Fibroblast of lung (primary cell): ENCODE data around the gene CDRT15. TPM values are rescaled to one million over a fixed set of nuclear protein-coding genes. Genes with fewer than 3 reads are reported as not detected.

Experiments used
- DNase-seq, 2 donors: peaks; one replicate each; pipeline versions ENCODE4 v3.0.0 to v3.0.0-alpha.2; 2010; ENCODE audit warnings: low read depth in 2 of 2
- H2AFZ ChIP-seq: 2 replicates; pipeline ENCODE4 v1.5.1; 2012; ENCODE audit warnings: low read length, control low read depth, inconsistent platforms
- H3K27ac ChIP-seq: 2 replicates; pipeline ENCODE4 v1.5.1; 2011; ENCODE audit warnings: low read length, control low read depth; ENCODE audit not compliant: insufficient read depth
- H3K27me3 ChIP-seq: 2 replicates; pipeline ENCODE4 v1.5.1; 2011; ENCODE audit warnings: mild to moderate bottlenecking, low read length; ENCODE audit not compliant: control insufficient read depth, insufficient read depth
- H3K36me3 ChIP-seq: 2 replicates; pipeline ENCODE4 v1.5.1; 2011; ENCODE audit warnings: low read length; ENCODE audit not compliant: control insufficient read depth, insufficient read depth
- H3K4me1 ChIP-seq: 2 replicates; pipeline ENCODE4 v1.5.1; 2011; ENCODE audit warnings: low read length; ENCODE audit not compliant: control insufficient read depth, insufficient read depth; ENCODE audit errors: extremely low read depth
- H3K4me2 ChIP-seq: 2 replicates; pipeline ENCODE4 v1.5.1; 2011; ENCODE audit warnings: low read length, control low read depth; ENCODE audit not compliant: insufficient read depth; ENCODE audit errors: extremely low read depth
- H3K4me3 ChIP-seq, 4 experiments: fragments of 200-600 bp in 1 of 4; sonication (generic) in 1 of 4; replicated peaks in 1 of 4; 2 replicates each; pipeline ENCODE4 v1.5.1; 2011 to 2016; ENCODE audit warnings: low read length in 4 of 4, low read depth in 3 of 4, mild to moderate bottlenecking in 3 of 4, control low read depth in 2 of 4, inconsistent platforms in 1 of 4, mixed read lengths in 1 of 4; ENCODE audit not compliant: insufficient read depth in 1 of 4; ENCODE audit errors: control extremely low read depth in 1 of 4
- H3K79me2 ChIP-seq: 2 replicates; pipeline ENCODE4 v1.5.1; 2012; ENCODE audit warnings: mild to moderate bottlenecking, low read length, inconsistent platforms; ENCODE audit not compliant: control insufficient read depth, insufficient read depth
- H3K9ac ChIP-seq: 2 replicates; pipeline ENCODE4 v1.5.1; 2011; ENCODE audit warnings: mild to moderate bottlenecking, low read length, control low read depth; ENCODE audit not compliant: insufficient read depth
- H3K9me3 ChIP-seq: 2 replicates; pipeline ENCODE4 v1.5.1; 2012; ENCODE audit warnings: low read depth, low read length; ENCODE audit not compliant: control insufficient read depth, insufficient read depth
- H4K20me1 ChIP-seq: 2 replicates; pipeline ENCODE4 v1.5.1; 2011; ENCODE audit warnings: low read length; ENCODE audit not compliant: control insufficient read depth, insufficient read depth; ENCODE audit errors: extremely low read depth
- EZH2 ChIP-seq: IDR thresholded peaks from 2 replicates; pipeline ENCODE4 v1.5.1; 2012; ENCODE audit warnings: low read length, control low read depth, mild to moderate bottlenecking; ENCODE audit errors: missing control alignments
- polyA plus RNA-seq, 2 donors: library from polyadenylated mRNA; depleted of rRNA in 1 of 2; stranded (reverse) in 1 of 2; unstranded in 1 of 2; fragments of >200 nt; gene quantifications; 2 replicates each; pipeline ENCODE4 v1.2.1, GENCODE V29; 2011 to 2012; ENCODE audit warnings: missing spikeins in 1 of 2
- total RNA-seq: library from RNA; depleted of rRNA; stranded (reverse); fragments of >200 nt; gene quantifications from 2 replicates; pipeline ENCODE4 v1.2.1, GENCODE V29; 2014
- TF ChIP-seq, protein P1 (sequence below), 2 donors: IDR thresholded peaks in 1 of 2; conservative IDR thresholded peaks in 1 of 2; 1 replicate in 1 of 2; 2 replicates in 1 of 2; pipeline ENCODE4 v1.5.1; 2011 to 2012; ENCODE audit warnings: low read length in 2 of 2, control low read depth in 1 of 2, inconsistent platforms in 1 of 2, low read depth in 1 of 2, mild to moderate bottlenecking in 1 of 2

CDRT15 gene
- total and polyA plus RNA-seq, 2 donors (not counting 1 experiment from before 2014, with no cell fraction given) = not detected

DNA sequence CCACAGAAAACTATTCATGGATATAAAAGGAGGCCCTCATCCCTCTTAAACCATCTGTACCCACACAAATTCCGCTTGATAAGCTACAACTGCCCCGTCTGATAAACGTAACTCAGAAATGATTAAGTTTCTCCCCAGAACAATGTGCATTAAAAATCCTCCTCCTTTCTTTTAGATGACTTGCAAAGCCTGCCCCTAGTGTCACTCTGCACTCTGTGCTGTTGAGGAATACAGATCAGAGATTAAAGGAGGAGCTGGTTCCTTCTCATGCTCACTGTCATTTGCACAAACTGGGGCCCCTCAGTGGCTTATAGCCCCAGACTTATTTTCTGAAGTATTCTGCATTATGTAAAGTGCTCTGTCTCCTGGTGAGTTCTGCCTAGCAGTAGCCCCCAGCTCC is 33.3 kb downstream of the CDRT15 start:
- Histone ChIP-seq H2AFZ (no peak overlapping the region), H3K27ac (no peak overlapping the region), H3K4me2 (no peak overlapping the region), H3K9me3 (no peaks in the 10 kb centered on the region), H3K36me3 (no peaks in the 10 kb centered on the region), H4K20me1 (no peaks in the 10 kb centered on the region), H3K79me2 (no peaks in the 10 kb centered on the region), H3K9ac (no peak overlapping the region), H3K4me1 (no peaks in the 10 kb centered on the region), H3K27me3 (no peaks in the 10 kb centered on the region), H3K4me3 (no peak overlapping the region)
- DNase-seq = peak in 1 of 2 donors; percentile 9
- TF ChIP-seq, protein P1, sequence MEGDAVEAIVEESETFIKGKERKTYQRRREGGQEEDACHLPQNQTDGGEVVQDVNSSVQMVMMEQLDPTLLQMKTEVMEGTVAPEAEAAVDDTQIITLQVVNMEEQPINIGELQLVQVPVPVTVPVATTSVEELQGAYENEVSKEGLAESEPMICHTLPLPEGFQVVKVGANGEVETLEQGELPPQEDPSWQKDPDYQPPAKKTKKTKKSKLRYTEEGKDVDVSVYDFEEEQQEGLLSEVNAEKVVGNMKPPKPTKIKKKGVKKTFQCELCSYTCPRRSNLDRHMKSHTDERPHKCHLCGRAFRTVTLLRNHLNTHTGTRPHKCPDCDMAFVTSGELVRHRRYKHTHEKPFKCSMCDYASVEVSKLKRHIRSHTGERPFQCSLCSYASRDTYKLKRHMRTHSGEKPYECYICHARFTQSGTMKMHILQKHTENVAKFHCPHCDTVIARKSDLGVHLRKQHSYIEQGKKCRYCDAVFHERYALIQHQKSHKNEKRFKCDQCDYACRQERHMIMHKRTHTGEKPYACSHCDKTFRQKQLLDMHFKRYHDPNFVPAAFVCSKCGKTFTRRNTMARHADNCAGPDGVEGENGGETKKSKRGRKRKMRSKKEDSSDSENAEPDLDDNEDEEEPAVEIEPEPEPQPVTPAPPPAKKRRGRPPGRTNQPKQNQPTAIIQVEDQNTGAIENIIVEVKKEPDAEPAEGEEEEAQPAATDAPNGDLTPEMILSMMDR (conservative IDR thresholded peaks at IDR 0.05 in 1 of 2, IDR thresholded peaks at IDR 0.05 in 1 of 2; ENCODE audit: low read depth in 1 of 2, low read length in 2 of 2) = peak in 1 of 2 donors; percentile 42
- no peak for TF ChIP-seq EZH2

- no peak overlapping the region for H3K9ac ChIP-seq
- TF ChIP-seq EZH2 = no peak
- DNase-seq = no peak
- H3K27ac ChIP-seq = no peak overlapping the region
- H3K36me3 ChIP-seq = no peaks in the 10 kb centered on the region
- H3K27me3 ChIP-seq = no peaks in the 10 kb centered on the region
- H3K4me2 ChIP-seq = no peak overlapping the region
- H3K4me3 ChIP-seq = no peak overlapping the region
- no peaks in the 10 kb centered on the region for H3K4me1 ChIP-seq
- no peaks in the 10 kb centered on the region for H3K79me2 ChIP-seq
- no peaks in the 10 kb centered on the region for H4K20me1 ChIP-seq
- H3K9me3 ChIP-seq = no peaks in the 10 kb centered on the region
- H2AFZ ChIP-seq = no peak overlapping the region
Measured at GRCh38 chr17:14202388-14203166, 34.1 kb downstream of the CDRT15 start.

- Histone ChIP-seq H3K4me2 (no peak overlapping the region), H3K4me3 (no peak overlapping the region), H4K20me1 (no peaks in the 10 kb centered on the region), H3K27me3 (no peaks in the 10 kb centered on the region), H3K9me3 (no peaks in the 10 kb centered on the region), H3K4me1 (no peaks in the 10 kb centered on the region), H3K36me3 (no peaks in the 10 kb centered on the region), H2AFZ (no peak overlapping the region), H3K9ac (no peak overlapping the region), H3K27ac (no peak overlapping the region), H3K79me2 (no peaks in the 10 kb centered on the region)
- TF ChIP-seq EZH2 = no peak
- TF ChIP-seq, protein P1 (conservative IDR thresholded peaks at IDR 0.05 in 1 of 2, IDR thresholded peaks at IDR 0.05 in 1 of 2; ENCODE audit: low read depth in 1 of 2, low read length in 2 of 2) = no peak
- DNase-seq = no peak
Measured at GRCh38 chr17:14201988-14202380, 34.7 kb downstream of the CDRT15 start.
